Colonic mucosa (tissue), 4 donors: ENCODE measurements around the gene CADM1. TPM values are rescaled to one million over a fixed set of nuclear protein-coding genes. Genes with fewer than 3 reads are reported as not detected.

Experiments used
- DNase-seq: peaks from one replicate; pipeline ENCODE4 v3.0.0-alpha.2; 2020
- H3K27ac ChIP-seq: fragments of 200-600 bp; one replicate; pipeline ENCODE4 v1.8.0; 2021
- H3K27me3 ChIP-seq: fragments of 200-600 bp; one replicate; pipeline ENCODE4 v1.8.0; 2021
- H3K36me3 ChIP-seq: fragments of 200-600 bp; one replicate; pipeline ENCODE4 v1.8.0; 2021
- H3K4me1 ChIP-seq: fragments of 200-600 bp; one replicate; pipeline ENCODE4 v1.8.0; 2021; ENCODE audit warnings: mild to moderate bottlenecking
- H3K4me3 ChIP-seq: fragments of 200-600 bp; one replicate; pipeline ENCODE4 v1.8.0; 2021
- H3K9ac ChIP-seq, 2 donors: one replicate each; pipeline ENCODE4 v1.7.0; 2013; ENCODE audit warnings: control low read depth in 2 of 2, low read depth in 2 of 2, low read length in 2 of 2
- H3K9me3 ChIP-seq: fragments of 200-600 bp; one replicate; pipeline ENCODE4 v1.8.0; 2021
- intact Hi-C: fragments of 100-400 bp; cut with DNase I; formaldehyde crosslinking; loops from one replicate; pipeline ENCODE4 v1.14.1; 2022
- total RNA-seq, 2 donors: library from RNA; stranded (reverse); fragmentation: NEBNext Ultra II Directional in 1 of 2; extraction: Animal tissue kit (Norgen Biotek cat#: 25700) in 1 of 2; gene quantifications; one replicate each; pipeline ENCODE4 v1.2.1, GENCODE V29; 2021
- TF ChIP-seq, protein P1 (sequence below): fragments of 200-600 bp; IDR thresholded peaks from one replicate; pipeline ENCODE4 v1.8.0; 2022; ENCODE audit warnings: antibody characterized with exemption, mild to moderate bottlenecking
- donor health status: healthy.
- donor health status: DM: no; HTN: no; CAD: no.
- donor health status: DM: no; HTN: no; CAD: no.

Gene CADM1
- total RNA-seq, 2 donors from 2014 or later = 5.2 to 6.4 TPM

DNA sequence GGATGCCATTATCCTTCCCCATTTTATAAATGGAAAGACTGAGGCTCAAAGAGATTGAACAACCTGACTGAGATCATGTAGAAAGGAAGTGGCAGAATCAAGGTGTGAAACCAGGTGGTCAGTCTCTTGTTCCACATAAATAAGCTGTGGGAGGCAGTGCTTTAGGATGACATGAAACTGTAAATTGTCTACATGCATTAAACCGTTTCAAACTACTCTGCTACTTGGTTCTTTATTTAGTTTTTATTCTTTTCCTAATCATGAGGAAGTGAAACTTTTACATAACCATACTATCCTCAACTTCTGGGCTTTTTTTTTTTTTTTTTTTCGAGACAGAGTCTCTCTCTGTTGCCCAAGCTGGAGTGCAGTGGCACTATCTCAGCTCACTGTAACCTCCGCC, 34.9 kb downstream of the CADM1 start:
- intact Hi-C loops = no loop called here
- Histone ChIP-seq H3K4me1 (no peaks in the 10 kb centered on the region), H3K27me3 (no peaks in the 10 kb centered on the region), H3K36me3 (no peaks in the 10 kb centered on the region), H3K27ac (no peak overlapping the region), H3K4me3 (no peak overlapping the region), H3K9me3 (no peaks in the 10 kb centered on the region), H3K9ac (no peak overlapping the region)
- no peak for DNase-seq
- TF ChIP-seq, protein P1, sequence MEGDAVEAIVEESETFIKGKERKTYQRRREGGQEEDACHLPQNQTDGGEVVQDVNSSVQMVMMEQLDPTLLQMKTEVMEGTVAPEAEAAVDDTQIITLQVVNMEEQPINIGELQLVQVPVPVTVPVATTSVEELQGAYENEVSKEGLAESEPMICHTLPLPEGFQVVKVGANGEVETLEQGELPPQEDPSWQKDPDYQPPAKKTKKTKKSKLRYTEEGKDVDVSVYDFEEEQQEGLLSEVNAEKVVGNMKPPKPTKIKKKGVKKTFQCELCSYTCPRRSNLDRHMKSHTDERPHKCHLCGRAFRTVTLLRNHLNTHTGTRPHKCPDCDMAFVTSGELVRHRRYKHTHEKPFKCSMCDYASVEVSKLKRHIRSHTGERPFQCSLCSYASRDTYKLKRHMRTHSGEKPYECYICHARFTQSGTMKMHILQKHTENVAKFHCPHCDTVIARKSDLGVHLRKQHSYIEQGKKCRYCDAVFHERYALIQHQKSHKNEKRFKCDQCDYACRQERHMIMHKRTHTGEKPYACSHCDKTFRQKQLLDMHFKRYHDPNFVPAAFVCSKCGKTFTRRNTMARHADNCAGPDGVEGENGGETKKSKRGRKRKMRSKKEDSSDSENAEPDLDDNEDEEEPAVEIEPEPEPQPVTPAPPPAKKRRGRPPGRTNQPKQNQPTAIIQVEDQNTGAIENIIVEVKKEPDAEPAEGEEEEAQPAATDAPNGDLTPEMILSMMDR = no peak

DNA sequence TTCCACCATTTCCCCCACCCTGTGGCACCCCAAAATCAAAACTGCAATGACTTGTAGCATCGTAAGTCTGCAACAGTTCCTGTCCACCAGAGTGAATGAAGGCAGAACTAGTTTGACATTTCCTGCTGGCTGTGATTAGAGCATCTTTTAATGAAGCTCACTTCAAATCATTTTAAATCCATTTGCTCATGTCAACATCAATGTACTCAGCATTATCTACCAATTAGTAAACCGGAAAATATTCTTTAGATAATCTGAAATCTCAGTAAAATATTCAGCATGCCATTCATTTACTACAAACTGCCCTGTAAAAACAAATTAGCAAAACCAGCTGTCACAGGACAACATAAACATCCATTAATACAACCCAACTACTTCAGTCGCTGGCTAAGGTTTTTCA, 38.1 kb downstream of the CADM1 start:
- Histone ChIP-seq H3K4me1 (no peaks in the 10 kb centered on the region), H3K9me3 (no peaks in the 10 kb centered on the region), H3K36me3 (no peaks in the 10 kb centered on the region), H3K27me3 (no peaks in the 10 kb centered on the region), H3K27ac (no peak overlapping the region), H3K4me3 (no peak overlapping the region), H3K9ac (no peak overlapping the region)
- TF ChIP-seq, protein P1 = no peak
- intact Hi-C loops = no loop called here
- DNase-seq = no peak

DNA sequence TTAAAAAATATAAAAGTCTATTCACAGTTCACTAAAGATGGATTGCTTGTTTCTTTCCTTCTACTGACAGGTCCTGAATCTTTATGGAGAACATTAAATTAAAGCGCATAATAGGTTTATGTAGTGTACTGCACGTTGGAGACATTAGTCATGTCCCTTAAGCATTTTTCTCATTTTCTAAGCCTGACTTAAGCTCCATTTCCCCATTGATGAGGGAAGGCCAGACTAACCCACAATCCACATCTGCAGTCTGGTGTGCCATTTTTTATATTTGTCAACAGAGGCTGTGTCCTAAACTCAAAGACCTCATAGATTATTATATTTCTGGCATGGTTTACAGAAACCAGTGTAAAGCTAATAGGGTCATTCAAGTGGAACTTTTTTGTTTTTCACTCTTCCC, 39.9 kb downstream of the CADM1 start:
- no peak for DNase-seq
- Histone ChIP-seq H3K4me3 (no peak overlapping the region), H3K36me3 (no peaks in the 10 kb centered on the region), H3K4me1 (no peaks in the 10 kb centered on the region), H3K9ac (no peak overlapping the region), H3K27me3 (no peaks in the 10 kb centered on the region), H3K9me3 (no peaks in the 10 kb centered on the region), H3K27ac (no peak overlapping the region)
- intact Hi-C loops = no loop called here
- TF ChIP-seq, protein P1 = no peak

DNA sequence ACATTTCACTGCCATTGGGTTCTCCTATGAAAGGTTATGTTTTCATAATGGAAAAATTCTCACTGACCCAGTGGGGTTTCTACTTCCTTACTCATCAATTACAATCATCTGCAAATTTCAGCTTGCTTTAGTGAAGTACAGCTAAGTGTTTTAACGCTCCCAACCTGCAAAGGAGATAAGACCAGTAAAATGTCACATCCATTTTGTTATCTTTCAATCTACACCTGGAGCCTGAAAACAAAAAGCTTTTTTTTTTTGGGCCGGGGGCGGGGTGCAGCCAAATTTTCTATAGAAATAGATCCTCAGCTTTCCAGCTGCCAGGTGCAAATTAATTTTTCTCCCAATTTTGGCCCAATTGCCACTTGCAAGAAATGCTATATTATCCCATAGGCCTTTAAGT, 40.6 kb downstream of the CADM1 start:
- DNase-seq = no peak
- intact Hi-C loops = no loop called here
- H3K4me3 ChIP-seq = no peak overlapping the region
- TF ChIP-seq, protein P1 = no peak
- no peaks in the 10 kb centered on the region for H3K36me3 ChIP-seq
- no peaks in the 10 kb centered on the region for H3K4me1 ChIP-seq
- no peak overlapping the region for H3K9ac ChIP-seq
- no peaks in the 10 kb centered on the region for H3K27me3 ChIP-seq
- no peaks in the 10 kb centered on the region for H3K9me3 ChIP-seq
- H3K27ac ChIP-seq = no peak overlapping the region

DNA sequence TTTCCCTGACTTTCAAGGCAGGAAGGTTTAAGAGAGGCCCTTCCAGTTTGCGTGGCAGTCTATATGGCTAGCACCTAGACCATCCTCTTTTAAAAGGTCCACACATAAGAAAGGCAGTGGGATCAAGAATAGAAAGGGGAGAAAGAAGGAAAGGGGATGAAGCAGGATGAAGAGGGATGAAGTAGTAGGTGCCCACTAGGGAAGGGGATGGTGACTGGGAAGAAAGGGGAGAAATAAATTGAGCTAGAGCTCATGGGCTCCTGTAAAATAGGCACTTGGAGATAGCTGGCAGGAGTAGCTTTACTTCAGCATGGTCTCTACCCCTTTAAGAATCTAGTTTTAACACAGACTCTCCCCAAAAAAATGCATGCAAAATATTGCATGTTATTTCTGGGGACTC, 41.5 kb downstream of the CADM1 start:
- intact Hi-C loops = no loop called here
- no peaks in the 10 kb centered on the region for H3K4me1 ChIP-seq
- no peak overlapping the region for H3K9ac ChIP-seq
- TF ChIP-seq, protein P1 = no peak
- no peaks in the 10 kb centered on the region for H3K27me3 ChIP-seq
- H3K9me3 ChIP-seq = no peaks in the 10 kb centered on the region
- H3K4me3 ChIP-seq = no peak overlapping the region
- H3K27ac ChIP-seq = no peak overlapping the region
- no peaks in the 10 kb centered on the region for H3K36me3 ChIP-seq
- DNase-seq = no peak

DNA sequence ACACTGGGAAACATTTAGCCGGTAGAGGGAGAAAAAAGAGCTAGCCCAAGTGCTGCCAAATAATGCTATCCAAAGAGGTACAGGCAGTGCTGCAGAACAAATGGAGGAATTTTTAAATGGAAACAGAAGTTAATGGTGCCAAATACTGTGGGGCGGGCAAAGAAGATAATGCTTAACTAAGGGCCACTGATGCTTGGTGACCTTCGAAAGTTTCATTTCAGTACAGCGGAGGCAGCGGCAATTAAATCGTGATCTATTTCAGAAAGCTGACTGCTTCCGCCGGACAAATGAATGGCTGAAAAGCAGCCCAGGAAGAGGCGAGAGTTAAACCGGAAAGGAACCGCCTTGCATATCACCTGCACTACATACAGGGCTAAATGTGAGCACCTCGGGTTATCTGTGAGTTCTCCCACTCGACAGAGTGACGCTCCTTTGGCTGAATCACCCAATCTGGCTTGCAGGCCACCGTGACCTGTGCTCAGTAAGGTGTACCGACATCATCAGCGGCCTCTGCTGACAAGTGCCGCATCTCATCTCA, 42.1 kb downstream of the CADM1 start:
- Histone ChIP-seq H3K27ac (no peak overlapping the region), H3K27me3 (no peaks in the 10 kb centered on the region), H3K9ac (no peak overlapping the region), H3K9me3 (no peaks in the 10 kb centered on the region), H3K4me1 (no peaks in the 10 kb centered on the region), H3K36me3 (no peaks in the 10 kb centered on the region), H3K4me3 (no peak overlapping the region)
- TF ChIP-seq, protein P1 = no peak
- DNase-seq = no peak
- intact Hi-C loops = no loop called here
